GM21619 (cell line): Measurements from ENCODE around the gene PTPRM.
"Not testable (repeated sequence)": the region's sequence is repeated elsewhere in the genome, so short reads cannot be mapped to it uniquely, and the experiment has no call there.

Experiments
- ATAC-seq: cut with Tn5 transposase; IDR thresholded peaks from one replicate; pipeline ENCODE4 v1.9.1; 2021; ENCODE audit not compliant: unreplicated experiment

PTPRM gene

DNA sequence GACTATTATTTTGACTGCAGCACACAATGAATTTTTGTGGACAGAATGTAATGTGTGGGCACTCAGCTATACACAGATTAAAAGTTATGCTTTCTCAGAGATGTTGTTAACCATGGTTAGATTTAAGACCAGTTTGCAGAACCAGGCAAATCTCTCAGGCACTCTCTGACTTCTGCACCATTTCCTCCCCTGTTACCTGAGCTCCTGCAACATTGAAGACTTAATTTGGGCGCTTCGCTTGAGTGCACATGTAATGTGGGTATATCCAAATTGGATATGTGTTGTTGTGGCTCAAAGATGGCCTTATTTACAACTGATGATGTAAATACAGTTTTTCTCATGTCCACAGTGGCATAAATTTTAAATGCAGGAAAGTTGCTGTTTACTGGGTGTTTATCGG lies 469.4 kb downstream of the PTPRM start:
- ATAC-seq, result no peak

DNA sequence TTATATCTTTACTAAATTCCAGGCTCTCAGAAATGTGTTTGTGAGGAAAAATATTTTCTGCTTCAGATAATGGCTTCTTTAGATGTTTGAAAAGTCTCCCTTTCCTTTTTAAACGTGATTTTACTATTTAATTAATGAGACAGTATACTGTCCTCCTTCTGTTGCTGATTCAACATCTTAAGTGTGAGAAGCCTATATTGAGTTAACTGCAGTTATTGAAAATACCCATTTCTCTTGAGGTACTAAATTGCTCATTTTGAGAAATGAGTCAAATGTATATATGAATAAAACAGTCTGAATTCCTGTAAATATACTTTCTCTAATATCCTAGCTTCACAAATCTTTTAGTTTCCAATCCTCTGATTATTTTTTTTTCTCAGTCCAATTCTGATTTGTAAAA lies 470.2 kb downstream of the PTPRM start:
- ATAC-seq, result no peak

DNA sequence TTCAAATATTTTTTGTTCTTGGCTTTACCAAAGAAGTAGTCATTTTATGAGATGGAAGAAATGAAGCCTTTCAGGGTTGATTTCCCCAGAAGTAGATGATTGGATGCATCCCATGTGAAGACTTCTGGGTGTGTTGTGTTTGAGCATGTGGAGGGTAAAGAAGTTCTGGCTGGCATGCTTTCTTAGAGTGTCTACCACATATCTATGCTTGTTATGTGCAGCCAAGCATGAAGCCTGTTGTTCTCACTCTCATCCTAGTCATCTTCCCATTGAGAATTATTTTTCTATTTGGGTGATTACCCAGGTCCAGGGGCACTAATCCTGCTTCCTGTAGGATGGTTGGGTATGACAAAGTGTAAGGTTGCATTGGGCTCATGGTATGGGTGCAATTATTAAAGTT lies 472.9 kb downstream of the PTPRM start:
- no peak for ATAC-seq

DNA sequence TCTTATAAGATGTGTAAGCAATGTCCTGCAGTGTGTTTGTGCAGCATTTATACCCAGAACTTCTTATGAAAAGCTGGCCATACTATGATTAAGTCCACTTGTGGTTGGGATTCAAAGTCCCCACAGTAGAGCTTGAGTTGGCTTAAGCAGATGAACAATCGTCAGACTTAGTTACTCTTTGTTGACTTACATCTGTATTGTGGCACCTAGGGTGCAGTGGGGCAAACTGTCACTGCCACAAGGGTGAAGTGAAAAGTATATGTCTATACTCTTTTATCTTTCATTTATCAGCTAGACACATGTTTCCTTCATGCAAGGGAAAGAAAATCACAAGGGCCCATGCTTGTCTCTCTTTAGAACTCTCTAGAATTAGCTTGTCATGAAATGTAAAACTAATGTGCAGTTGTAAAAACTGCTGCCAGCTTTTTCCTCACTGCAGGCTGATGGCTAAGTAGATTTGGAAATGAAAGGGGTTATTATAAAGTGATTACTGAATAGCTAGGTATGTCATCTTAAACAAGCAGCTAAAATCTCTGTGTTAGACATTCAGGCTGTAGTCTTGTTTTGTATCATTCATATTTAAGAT lies 474.5 kb downstream of the PTPRM start:
- ATAC-seq, result no peak

DNA sequence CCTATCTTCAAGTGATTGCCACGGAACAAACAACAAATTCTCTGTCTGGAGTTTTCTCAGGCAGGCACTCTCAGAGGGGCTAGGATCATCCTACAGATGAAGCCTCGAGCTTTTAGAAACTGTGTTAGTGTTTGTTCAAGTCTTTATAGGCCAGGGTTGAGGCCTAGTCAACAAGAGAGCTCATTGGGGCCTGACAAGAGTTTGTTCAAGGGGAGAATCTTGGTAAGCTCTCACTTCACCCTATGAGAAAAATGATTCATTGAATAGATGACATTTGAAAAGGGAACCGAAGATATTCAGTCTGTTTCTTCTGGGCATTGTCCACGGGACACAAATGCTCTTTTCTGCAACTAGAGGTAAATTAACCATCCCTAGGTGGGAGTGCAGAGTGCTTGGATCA lies 476.9 kb downstream of the PTPRM start:
- ATAC-seq, result no peak

DNA sequence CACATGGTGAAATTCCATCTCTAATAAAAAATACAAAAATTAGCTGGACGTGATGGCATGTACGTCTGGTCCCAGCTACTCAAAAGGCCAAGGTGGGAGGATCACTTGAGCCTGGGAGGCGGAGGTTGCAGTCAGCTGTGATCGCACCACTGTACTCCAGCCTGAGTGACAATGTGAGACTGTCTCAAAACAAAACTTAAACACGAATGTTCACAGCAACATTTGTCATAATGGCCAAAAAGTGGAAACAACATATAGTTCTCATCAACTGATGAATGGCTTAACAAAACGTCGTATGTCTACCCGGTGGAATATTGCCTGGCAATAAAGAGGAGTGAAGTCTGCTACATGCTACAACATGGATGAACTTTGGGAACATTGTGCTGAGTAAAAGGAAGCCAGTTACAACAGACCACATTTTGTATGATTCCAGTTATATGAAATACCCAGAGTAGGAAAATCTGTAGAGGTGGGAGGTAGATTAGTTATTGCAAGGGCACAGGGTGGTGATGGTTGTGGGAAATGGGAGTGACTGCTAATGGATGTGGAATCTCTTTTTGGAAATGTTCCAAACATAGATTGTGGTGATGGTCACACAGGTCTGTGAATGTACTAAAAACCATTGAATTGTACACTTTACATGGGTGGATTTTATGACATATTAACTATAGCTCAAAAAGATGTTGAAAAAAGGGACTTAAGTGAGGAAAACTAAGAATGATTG lies 478.2 kb downstream of the PTPRM start:
- no peak for ATAC-seq

DNA sequence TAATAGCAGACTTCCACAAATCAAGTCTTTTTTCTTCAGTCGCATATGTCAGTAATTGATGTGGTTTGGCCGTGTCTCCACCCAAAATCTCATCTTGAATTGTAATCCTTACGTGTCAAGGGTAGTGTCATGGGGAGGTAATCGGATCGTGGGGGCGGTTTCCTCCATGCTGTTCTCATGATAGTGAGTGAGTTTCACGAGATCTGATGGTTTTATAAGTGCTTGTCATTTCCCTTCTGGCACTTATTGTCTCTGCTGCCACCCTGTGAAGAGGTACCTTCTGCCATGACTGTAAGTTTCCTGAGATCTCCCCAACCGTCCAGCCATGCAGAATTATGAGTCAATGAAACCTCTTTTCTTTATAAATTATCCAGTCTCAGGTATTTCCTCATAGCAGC lies 478.8 kb downstream of the PTPRM start:
- ATAC-seq, result no peak

DNA sequence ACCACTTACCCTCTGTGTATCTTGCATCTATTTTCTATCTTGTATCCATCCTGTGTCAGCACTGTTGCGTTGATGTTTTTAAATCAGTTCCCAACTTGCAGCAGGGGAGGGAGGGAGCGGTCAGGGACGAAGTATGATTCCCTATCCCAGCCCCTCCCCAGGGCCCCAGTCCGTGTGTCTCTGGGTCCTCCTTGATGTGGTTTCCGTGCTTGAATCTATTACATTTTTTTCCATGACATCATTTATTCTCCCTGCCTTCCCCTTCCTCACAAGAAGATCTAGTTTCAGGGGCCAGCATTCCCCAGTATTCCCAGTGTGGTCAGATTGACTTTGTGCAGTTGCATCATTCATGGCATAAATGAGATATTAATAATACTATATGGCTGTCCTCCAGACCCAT lies 479.3 kb downstream of the PTPRM start:
- ATAC-seq, result no peak

DNA sequence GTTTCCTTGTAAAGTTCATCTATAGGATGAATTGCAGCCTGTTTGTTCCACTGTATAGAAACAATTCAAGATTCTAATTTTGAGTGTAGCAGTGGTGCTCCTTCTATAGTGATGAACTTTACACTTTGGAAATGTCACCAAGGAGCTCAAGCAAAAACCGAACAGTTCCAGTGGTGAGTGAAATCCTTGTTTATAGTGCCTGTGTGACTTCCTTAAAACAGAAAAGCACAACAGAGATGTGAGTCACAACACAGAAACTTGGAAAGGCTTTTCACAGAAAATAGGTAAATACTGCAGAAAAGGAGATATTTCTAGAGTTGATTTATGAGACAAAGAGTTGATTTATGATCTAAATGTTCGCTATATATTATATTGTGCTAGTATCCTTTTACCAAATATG lies 482.0 kb downstream of the PTPRM start:
- no peak for ATAC-seq

DNA sequence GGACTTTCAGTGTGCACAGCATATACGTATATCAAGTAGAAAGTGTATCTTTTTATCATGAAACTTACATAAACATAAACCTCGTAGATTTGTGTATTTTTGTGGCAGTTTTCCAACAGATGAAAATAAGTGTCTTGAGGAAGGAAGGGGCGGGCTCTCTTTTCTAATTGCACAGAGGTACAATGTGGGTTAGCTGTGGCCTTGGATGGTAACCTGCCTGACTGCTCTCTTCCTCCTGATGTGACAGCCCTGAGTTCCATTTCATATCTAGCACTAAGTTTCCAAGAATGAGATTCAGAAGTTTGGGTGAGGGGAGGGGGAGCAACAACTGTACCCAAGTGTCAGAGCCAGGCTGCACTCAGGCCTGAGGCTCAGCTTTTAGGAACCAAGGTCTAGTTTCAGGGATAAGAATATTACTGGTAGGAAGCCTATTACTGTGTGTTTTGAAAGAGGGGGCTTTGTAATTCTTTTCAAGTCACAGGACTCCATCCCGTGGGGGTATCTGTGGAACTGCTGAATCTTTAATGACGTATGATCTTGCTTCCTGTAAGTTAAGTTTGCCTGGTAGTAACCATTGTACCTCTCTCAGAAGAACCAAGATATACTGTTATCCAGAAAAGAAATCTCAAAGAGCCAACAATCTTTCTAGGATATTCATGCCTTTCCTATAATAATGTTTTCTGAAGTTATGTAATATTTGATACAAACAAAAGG lies 483.7 kb downstream of the PTPRM start:
- no peak for ATAC-seq

DNA sequence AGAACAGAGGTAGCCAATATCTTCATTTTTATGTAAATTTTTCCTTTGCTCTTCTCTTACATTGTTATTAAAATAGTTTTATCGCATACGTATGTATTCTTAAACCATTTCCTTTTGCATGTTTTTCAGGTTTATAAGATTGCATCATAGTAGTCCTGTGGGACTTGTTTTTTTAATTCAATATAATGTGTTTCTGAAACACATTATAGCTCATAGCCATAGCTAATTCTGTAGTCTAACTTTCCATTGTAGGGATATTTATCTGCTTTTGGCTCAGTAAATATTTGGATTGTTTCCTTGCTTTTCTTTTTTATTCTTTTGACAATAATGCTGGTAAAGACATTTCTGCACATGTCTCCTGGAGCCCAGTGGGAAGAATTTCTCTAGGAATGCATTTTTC lies 484.3 kb downstream of the PTPRM start:
- no peak for ATAC-seq

DNA sequence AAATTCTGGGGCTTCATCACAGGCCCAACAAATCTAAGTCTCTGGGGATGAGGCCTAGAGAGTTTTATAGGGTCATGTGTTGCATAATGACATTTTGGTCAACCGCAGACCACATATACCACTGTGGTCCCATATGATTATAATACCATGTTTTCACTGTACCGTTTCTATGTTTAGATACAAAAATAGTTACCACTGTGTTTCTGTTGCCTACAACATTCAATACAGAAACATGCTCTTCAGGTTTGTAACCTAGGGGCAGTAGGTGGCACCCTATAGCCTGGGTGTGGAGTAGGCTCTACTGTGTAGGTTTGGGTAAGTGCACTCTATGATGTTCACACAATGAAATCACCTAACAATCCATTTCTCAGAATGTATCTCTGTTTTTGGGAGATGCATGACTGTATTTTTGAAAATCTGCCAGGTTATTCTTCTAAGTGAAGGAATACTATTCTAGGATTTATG lies 485.2 kb downstream of the PTPRM start:
- no peak for ATAC-seq

DNA sequence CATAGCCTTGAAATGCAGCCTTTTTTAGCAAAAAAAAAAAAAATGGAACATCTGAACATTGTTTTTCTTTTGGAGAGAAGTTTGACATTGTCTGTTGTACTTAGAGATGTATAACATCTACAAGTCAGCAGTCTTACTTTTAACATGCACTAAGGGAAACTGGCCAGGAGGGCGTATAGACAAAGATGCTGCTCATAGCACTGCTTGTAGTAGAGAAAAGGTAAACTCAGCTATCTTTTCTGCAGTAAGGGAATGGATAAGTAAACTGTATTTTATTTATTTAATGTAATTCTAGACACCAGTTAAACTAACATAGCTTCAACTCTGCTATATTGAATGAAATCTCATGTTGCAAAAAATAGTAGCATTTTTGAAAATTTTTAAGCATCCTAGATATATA lies 489.6 kb downstream of the PTPRM start:
- ATAC-seq, result no peak

DNA sequence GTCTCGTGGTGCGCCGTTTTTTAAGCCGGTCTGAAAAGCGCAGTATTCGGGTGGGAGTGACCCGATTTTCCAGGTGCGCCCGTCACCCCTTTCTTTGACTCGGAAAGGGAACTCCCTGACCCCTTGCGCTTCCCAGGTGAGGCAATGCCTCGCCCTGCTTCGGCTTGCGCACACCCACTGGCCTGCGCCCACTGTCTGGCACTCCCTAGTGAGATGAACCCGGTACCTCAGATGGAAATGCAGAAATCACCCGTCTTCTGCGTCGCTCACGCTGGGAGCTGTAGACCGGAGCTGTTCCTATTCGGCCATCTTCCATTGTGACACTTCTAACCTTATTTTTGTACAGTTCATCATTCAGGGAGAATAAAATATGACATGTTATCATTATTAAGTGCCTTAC lies 496.0 kb downstream of the PTPRM start:
- ATAC-seq, result not testable (repeated sequence)

DNA sequence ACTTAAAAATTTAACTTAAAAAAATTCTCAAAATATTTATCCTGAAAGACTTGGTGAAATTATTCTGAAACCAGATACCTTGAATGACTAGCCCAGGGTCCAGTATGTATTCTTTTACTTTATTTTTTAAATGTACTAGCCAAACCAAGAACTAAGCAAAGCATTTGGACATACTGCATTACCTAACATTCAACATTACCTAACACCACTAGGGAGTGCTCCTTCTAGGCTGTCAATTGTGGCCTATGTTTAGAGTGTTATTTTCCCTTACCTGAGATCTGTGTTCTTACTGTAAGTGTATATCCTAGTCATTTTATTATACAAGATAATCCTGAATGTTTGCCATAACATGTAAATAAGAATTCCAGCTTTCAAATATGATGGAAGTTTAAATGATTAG lies 496.6 kb downstream of the PTPRM start:
- ATAC-seq, result no peak

DNA sequence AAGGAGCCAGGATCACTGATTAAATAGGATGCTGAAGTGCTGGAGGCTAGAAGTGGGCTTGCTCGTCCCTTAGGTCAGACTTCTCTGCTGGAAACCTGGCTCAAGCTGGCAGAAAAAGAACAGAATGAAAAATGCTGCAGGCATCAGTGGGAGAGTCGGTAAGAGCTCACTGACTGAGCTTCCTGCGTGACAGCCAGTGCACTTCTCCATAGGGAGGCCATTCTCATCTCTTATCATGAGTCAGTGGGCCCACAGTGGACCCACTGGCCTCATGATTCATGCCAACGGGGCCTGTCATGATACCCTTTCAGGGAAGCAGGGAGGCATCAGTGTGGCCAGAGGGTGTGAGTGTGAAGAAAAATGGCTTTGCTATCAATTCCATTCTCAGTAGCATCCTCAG lies 498.2 kb downstream of the PTPRM start:
- ATAC-seq, result no peak

DNA sequence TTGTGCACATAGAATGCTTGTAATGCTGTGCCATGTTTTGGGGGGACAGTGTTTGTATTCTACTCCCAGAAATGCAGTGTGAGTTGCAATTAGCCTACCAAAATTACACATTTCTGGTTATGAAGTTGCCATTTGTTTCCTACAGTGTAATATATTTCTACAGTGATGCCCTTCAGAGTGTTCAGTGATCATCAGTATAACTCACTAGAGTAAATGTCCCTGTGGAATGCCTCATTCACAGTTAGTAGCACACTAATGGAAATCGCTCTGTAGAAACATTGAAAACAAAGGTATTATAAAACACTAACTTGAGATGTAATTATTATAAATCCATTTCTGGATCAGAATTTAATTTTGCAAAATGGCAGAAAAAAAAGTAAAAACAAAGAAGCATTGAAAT lies 498.7 kb downstream of the PTPRM start:
- ATAC-seq, result no peak

DNA sequence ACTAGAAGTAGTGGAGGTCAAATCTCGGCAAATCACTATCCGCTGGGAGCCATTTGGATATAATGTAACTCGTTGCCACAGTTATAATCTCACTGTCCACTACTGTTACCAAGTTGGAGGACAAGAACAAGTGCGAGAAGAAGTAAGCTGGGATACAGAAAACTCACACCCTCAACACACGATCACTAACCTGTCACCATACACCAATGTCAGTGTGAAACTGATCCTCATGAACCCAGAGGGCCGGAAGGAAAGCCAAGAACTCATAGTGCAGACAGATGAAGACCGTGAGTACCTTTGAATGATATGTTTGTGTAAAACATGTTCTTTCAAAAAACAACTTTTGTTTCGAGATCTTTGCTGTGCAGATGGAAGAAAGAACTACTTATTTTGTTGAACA lies 502.6 kb downstream of the PTPRM start:
- no peak for ATAC-seq

DNA sequence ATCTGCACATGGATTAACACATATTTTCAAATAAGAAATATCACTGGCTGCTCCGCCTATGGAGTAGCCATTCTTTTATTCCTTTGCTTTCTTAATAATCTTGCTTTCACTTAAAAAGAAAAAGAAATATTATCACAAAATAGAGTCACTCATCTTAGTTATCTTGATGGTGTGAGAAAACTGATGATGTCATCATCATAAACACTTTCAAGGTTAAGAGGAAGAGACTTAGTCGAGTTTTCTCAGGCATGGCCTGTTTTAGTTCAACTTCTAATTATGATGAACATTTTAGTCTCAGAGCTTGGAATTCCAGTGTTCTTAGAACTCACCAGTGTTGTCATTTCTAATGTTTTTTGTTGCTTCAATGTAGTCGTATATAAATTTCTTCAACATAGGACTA lies 506.1 kb downstream of the PTPRM start:
- no peak for ATAC-seq

DNA sequence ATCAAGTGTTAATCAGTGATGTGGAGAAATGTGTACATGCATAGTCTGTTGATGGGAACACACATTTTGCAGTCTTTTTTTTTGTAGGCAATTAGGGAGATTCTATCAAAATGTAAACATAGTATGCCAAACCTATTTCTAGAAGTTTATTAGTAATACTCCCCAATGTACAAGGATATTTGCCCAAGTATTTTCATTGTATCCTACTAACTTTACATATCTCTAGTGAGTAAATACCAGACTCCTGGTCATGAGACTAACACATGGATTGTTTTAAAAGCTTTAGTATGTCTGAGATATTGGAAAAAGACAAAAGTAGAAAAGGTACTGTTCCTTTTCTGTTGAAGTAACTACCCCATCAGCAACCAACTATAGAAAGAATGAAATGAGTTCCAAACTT lies 513.0 kb downstream of the PTPRM start:
- no peak for ATAC-seq

DNA sequence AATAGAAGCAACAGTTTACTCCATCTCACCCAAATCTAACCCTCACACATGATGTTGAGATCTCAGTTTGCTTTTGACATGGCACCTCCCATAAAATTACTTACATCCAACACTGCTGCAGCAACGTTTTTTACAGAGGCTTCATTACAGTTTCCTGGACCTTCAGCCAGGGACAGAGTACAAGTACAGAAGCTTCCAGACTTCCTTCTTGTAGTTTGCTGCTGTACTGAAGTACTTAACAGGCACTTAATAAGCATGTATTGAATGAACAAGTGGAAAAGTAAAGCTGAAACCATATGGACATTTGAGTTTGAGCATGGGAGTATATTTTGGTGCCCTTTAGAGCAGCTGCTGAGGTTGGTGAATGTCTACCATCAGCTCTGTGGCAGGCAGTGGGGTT lies 514.2 kb downstream of the PTPRM start:
- no peak for ATAC-seq

DNA sequence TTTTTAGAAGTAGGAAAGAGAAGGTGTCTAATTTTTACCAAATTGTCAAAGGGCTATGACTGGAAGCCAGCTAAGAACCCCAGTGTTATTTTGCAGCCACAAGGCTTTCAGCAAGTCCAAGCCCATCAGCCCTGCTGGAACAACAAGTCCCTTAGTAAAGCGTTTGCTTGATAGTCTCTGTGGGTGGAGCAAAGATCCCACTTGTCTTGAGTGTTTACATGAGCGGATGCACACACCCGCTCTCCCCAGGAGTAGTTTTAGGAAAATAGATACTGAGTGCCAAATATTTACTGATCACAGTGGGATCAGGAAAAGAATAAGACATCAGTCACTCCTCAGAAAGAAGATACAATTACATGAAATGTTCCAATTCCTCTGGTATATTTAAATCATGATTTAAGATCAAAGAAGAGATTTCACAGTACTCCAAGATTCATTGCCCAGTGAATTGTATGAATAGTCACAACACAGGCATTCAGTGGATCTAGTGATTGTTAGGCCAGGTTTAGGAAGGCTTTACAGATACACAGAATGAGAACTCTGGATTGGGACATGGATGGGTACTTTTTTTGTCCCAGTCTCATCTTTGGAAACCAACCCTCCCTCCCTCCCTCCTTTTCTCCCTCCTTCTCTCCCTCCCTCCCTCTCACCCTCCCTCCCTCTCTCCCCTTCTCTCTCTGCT lies 514.9 kb downstream of the PTPRM start:
- no peak for ATAC-seq
